Activated B cell treated with CpG ODN at 0.5 μM for 24 hours (primary cell): ENCODE results near the gene GRB7. TPM values are rescaled to one million over a fixed set of nuclear protein-coding genes. Genes with fewer than 3 reads are reported as not detected.

Experiments
- ATAC-seq: fragments of 200-7000 bp; cut with Tn5 transposase; one replicate; pipeline ENCODE4 v1.10.0; 2021; ENCODE audit warnings: low read depth, mild to moderate bottlenecking, moderate library complexity
- CTCF ChIA-PET: fragments of 350-600 bp; sonication (Branson Sonifier 250); formaldehyde crosslinking; loops from one replicate; lab custom pipeline; 2021; ENCODE audit warnings: antibody characterized with exemption; lab: Charles Lee
- POLR2A ChIA-PET: fragments of 350-600 bp; sonication (Branson Sonifier 250); formaldehyde crosslinking; loops from one replicate; lab custom pipeline; 2021; ENCODE audit warnings: antibody characterized with exemption; lab: Charles Lee
- DNase-seq: peaks from one replicate; pipeline ENCODE4 v3.0.0; 2022
- H3K27ac Mint-ChIP-seq: one replicate; pipeline ENCODE4 v1.8.0; 2020; ENCODE audit warnings: mixed read lengths
- H3K27me3 Mint-ChIP-seq: one replicate; pipeline ENCODE4 v1.8.0; 2021; ENCODE audit warnings: mixed read lengths
- H3K36me3 Mint-ChIP-seq: one replicate; pipeline ENCODE4 v1.8.0; 2021; ENCODE audit warnings: low read depth, mixed read lengths
- H3K4me1 Mint-ChIP-seq: one replicate; pipeline ENCODE4 v1.8.0; 2021; ENCODE audit warnings: mixed read lengths
- H3K4me3 Mint-ChIP-seq: one replicate; pipeline ENCODE4 v1.8.0; 2020; ENCODE audit warnings: mild to moderate bottlenecking, mixed read lengths
- H3K9me3 Mint-ChIP-seq: one replicate; pipeline ENCODE4 v1.8.0; 2020; ENCODE audit warnings: mixed read lengths
- intact Hi-C: fragments of 100-400 bp; cut with micrococcal nuclease; formaldehyde crosslinking; loops from one replicate; pipeline ENCODE4 v1.15.1; 2024
- total RNA-seq: library from RNA; stranded (reverse); gene quantifications from 2 replicates; pipeline ENCODE4 v1.2.3, GENCODE V29; 2022
- TF ChIP-seq, protein P1 (sequence below): fragments of 200-600 bp; IDR thresholded peaks from one replicate; pipeline ENCODE4 v1.8.0; 2022; ENCODE audit warnings: antibody characterized with exemption, mild to moderate bottlenecking

The GRB7 gene
- total RNA-seq, 1 donor from 2014 or later = 0.44 TPM

GRCh38 chr17:39739885-39740356, 2.2 kb downstream of the GRB7 start:
- H3K27me3 Mint-ChIP-seq = peaks cover 25% of the 10 kb centered on the region
- no peak overlapping the region for H3K27ac Mint-ChIP-seq
- TF ChIP-seq, protein P1, sequence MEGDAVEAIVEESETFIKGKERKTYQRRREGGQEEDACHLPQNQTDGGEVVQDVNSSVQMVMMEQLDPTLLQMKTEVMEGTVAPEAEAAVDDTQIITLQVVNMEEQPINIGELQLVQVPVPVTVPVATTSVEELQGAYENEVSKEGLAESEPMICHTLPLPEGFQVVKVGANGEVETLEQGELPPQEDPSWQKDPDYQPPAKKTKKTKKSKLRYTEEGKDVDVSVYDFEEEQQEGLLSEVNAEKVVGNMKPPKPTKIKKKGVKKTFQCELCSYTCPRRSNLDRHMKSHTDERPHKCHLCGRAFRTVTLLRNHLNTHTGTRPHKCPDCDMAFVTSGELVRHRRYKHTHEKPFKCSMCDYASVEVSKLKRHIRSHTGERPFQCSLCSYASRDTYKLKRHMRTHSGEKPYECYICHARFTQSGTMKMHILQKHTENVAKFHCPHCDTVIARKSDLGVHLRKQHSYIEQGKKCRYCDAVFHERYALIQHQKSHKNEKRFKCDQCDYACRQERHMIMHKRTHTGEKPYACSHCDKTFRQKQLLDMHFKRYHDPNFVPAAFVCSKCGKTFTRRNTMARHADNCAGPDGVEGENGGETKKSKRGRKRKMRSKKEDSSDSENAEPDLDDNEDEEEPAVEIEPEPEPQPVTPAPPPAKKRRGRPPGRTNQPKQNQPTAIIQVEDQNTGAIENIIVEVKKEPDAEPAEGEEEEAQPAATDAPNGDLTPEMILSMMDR = no peak
- H3K4me3 Mint-ChIP-seq = no peak overlapping the region
- ChIA-PET CTCF (no interaction called here), POLR2A (interaction anchor here (1.2 kb wide), 1 partner anchor 13 kb away, joined by 4 read pairs; no protein-coding TSS in a partner anchor)
- H3K4me1 Mint-ChIP-seq = peaks cover 26% of the 10 kb centered on the region
- H3K9me3 Mint-ChIP-seq = no peaks in the 10 kb centered on the region
- intact Hi-C loops = loop anchor here (2.0 kb wide), 1 partner anchor 13 kb away; no protein-coding TSS in a partner anchor
- DNase-seq (no peak), ATAC-seq (no peak)
- no peaks in the 10 kb centered on the region for H3K36me3 Mint-ChIP-seq

DNA sequence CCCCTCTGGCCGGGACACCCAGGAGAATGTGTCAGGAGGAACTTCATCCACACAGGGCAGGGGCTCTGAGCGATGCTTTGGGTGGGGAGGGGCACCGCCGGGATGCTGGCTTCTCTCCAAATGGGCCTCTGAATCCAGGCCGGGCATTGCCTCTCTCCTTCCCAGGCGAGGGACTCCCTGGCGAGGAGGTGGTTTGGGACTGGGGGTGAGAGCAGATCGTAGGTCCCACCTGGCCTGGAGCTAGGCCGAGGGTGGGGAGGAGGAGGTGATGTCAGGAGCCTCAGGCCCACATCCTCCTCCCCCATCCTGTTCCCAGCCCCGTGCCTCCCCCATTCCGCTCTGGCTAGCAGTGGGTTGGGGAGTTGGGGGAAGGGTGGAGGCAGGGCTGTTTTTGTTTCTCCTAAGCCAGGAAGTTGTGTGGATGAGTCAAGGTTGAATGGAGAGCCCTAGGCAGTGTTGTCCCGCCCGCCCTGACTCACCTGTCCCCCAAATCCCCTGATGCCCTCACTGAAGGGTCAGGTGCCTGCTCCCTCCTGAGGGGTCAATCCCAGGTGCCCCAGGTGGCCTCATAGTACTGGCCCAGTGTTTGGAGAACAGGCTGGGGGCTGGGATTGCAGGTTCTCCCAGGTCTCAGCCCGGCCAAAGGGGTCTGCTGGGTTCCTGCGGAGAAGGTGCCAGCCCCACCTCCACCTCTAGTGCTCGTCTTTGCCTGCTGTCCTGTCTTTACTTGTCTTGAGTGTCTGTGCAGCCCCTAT, 2.8 kb downstream of the GRB7 start:
- intact Hi-C loops = no loop called here

GRCh38 chr17:39742126-39742855, 4.6 kb downstream of the GRB7 start:
- Mint-ChIP-seq H3K4me3 (no peak overlapping the region), H3K27ac (no peak overlapping the region), H3K9me3 (no peaks in the 10 kb centered on the region), H3K4me1 (peaks cover 26% of the 10 kb centered on the region), H3K27me3 (peaks cover 17% of the 10 kb centered on the region), H3K36me3 (no peaks in the 10 kb centered on the region)
- POLR2A ChIA-PET = no interaction called here
- intact Hi-C loops = no loop called here
- CTCF ChIA-PET = no interaction called here
- ATAC-seq (no peak), DNase-seq (no peak)
- TF ChIP-seq, protein P1 = no peak

More for the DNA sequence above, 2.8 kb downstream of the GRB7 start:
- no peak for DNase-seq
- Mint-ChIP-seq H3K36me3 (no peaks in the 10 kb centered on the region), H3K27me3 (peaks cover 25% of the 10 kb centered on the region), H3K27ac (no peak overlapping the region), H3K9me3 (no peaks in the 10 kb centered on the region), H3K4me3 (no peak overlapping the region), H3K4me1 (peaks cover 26% of the 10 kb centered on the region)
- TF ChIP-seq, protein P1 = no peak
- CTCF ChIA-PET = no interaction called here
- ATAC-seq = no peak
- POLR2A ChIA-PET = interaction anchor here (1.2 kb wide), 1 partner anchor 12 kb away, joined by 4 read pairs; no protein-coding TSS in a partner anchor

- CTCF ChIA-PET = no interaction called here
- Mint-ChIP-seq H3K27me3 (peaks cover 14% of the 10 kb centered on the region), H3K4me1 (peaks cover 23% of the 10 kb centered on the region), H3K27ac (no peak overlapping the region), H3K36me3 (no peaks in the 10 kb centered on the region), H3K4me3 (no peak overlapping the region), H3K9me3 (no peaks in the 10 kb centered on the region)
- no peak for DNase-seq
- no peak for ATAC-seq
- TF ChIP-seq, protein P1 = no peak
- POLR2A ChIA-PET = no interaction called here
- intact Hi-C loops = no loop called here
These were observed 5.2 kb downstream of the GRB7 start for GRCh38 chr17:39742856-39743436.
